Left lung (tissue), 10 donors: ENCODE results near the gene UBXN4. TPM values are rescaled to one million over a fixed set of nuclear protein-coding genes. Genes with fewer than 3 reads are reported as not detected.

Source experiments
- ATAC-seq: fragments of 200-7000 bp; cut with Tn5 transposase; one replicate; pipeline ENCODE4 v1.9.1; 2020; ENCODE audit warnings: moderate library complexity
- DNase-seq, 4 donors: peaks; one replicate each; pipeline ENCODE4 v3.0.0-alpha.2; 2013 to 2020
- H3K27ac ChIP-seq, 2 donors: fragments of 200-600 bp; sonication (generic) in 1 of 2; one replicate each; pipeline versions ENCODE4 v1.5.0 to v1.8.0; 2020 to 2021
- H3K27me3 ChIP-seq, 2 donors: fragments of 200-600 bp; sonication (generic) in 1 of 2; one replicate each; pipeline versions ENCODE4 v1.5.0 to v1.8.0; 2020 to 2021
- H3K36me3 ChIP-seq, 2 donors: fragments of 200-600 bp; sonication (generic) in 1 of 2; one replicate each; pipeline versions ENCODE4 v1.5.0 to v1.8.0; 2020 to 2021
- H3K4me1 ChIP-seq, 2 donors: fragments of 200-600 bp; one replicate each; pipeline ENCODE4 v1.8.0; 2021
- H3K4me3 ChIP-seq, 2 donors: fragments of 200-600 bp; sonication (generic) in 1 of 2; one replicate each; pipeline versions ENCODE4 v1.5.0 to v1.8.0; 2020 to 2021; ENCODE audit warnings: mild to moderate bottlenecking in 1 of 2
- H3K9me3 ChIP-seq, 2 donors: fragments of 200-600 bp; sonication (generic) in 1 of 2; one replicate each; pipeline versions ENCODE4 v1.5.0 to v1.8.0; 2020 to 2021
- intact Hi-C, 2 donors: fragments of 100-400 bp; cut with DNase I; formaldehyde crosslinking; loops; one replicate each; pipeline versions ENCODE4 v1.11.2 to v1.14.2; 2022
- polyA plus RNA-seq, 6 donors: library from polyadenylated mRNA; unstranded; fragments of 120-200 nt; gene quantifications; one replicate each; pipeline ENCODE4 v1.2.1, GENCODE V29; 2013; ENCODE audit not compliant: insufficient read length in 6 of 6
- total RNA-seq, 2 donors: library from RNA; stranded (reverse); fragmentation: NEBNext Ultra II Directional; extraction: Animal tissue kit (Norgen Biotek cat#: 25700); gene quantifications; one replicate each; pipeline ENCODE4 v1.2.1, GENCODE V29; 2021
- TF ChIP-seq, protein P1 (sequence below), 2 donors: fragments of 200-600 bp; sonication (generic) in 1 of 2; IDR thresholded peaks; one replicate each; pipeline versions ENCODE4 v1.5.0 to v1.8.0; 2021; ENCODE audit warnings: antibody characterized with exemption in 2 of 2
- donor health status: DM: no; HTN: yes; CAD: no.
- donor health status: DM: no; HTN: no; CAD: no.

Gene UBXN4
- total and polyA plus RNA-seq, 8 donors, result 88.8 to 153 (median 136) TPM

DNA sequence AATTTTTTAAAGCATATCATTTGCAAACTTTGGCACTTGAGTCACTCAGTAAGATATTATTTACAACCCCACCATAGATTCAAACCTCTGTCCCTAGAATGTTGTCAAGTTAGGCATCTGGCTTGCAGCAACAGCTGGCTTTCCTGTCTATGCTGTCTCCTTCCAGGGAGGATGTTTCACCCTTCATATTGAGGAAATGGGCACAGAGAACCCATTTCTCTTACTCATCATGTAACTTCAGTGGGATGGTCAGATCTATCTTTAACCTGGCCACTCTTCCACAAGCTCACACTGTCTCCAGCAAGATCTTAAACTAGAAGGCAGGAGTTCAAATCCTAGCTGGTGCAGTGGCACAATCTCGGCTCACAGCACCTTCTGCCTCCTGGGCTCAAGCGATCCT is 79.5 kb downstream of the UBXN4 start:
- intact Hi-C loops, result no loop called here
- Histone ChIP-seq H3K36me3 (no peaks in the 10 kb centered on the region), H3K4me1 (no peaks in the 10 kb centered on the region), H3K9me3 (peaks cover 0 to 9% of the 10 kb centered on the region in 2 donors), H3K27me3 (no peaks in the 10 kb centered on the region), H3K4me3 (no peak overlapping the region), H3K27ac (no peak overlapping the region)
- DNase-seq (no peak), ATAC-seq (no peak)
- TF ChIP-seq, protein P1, sequence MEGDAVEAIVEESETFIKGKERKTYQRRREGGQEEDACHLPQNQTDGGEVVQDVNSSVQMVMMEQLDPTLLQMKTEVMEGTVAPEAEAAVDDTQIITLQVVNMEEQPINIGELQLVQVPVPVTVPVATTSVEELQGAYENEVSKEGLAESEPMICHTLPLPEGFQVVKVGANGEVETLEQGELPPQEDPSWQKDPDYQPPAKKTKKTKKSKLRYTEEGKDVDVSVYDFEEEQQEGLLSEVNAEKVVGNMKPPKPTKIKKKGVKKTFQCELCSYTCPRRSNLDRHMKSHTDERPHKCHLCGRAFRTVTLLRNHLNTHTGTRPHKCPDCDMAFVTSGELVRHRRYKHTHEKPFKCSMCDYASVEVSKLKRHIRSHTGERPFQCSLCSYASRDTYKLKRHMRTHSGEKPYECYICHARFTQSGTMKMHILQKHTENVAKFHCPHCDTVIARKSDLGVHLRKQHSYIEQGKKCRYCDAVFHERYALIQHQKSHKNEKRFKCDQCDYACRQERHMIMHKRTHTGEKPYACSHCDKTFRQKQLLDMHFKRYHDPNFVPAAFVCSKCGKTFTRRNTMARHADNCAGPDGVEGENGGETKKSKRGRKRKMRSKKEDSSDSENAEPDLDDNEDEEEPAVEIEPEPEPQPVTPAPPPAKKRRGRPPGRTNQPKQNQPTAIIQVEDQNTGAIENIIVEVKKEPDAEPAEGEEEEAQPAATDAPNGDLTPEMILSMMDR (IDR thresholded peaks at IDR 0.05), result no peak

DNA sequence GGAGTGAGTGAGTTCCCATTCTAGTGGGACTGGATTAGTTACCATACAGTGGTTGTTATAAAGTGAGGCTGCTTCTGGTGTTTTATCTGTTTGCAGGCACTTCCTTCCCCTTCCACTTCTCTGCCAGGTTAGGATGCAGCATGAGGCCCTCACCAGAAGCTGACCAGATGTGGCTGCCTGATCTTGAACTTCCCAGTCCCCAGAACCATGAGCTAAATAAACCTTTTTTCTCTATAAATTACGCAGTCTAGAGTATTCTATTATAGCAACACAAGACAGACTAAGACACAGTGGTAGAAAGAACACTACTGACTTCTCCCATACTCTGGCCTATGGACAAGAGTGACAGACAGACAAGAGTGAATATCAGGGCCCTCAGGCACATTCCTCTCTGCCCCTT is 81.2 kb downstream of the UBXN4 start:
- Histone ChIP-seq H3K9me3 (peaks cover 0 to 9% of the 10 kb centered on the region in 2 donors), H3K4me3 (no peak overlapping the region), H3K27me3 (no peaks in the 10 kb centered on the region), H3K27ac (no peak overlapping the region), H3K36me3 (no peaks in the 10 kb centered on the region), H3K4me1 (no peaks in the 10 kb centered on the region)
- ATAC-seq (no peak), DNase-seq (no peak)
- TF ChIP-seq, protein P1 (IDR thresholded peaks at IDR 0.05), result no peak
- intact Hi-C loops, result no loop called here

DNA sequence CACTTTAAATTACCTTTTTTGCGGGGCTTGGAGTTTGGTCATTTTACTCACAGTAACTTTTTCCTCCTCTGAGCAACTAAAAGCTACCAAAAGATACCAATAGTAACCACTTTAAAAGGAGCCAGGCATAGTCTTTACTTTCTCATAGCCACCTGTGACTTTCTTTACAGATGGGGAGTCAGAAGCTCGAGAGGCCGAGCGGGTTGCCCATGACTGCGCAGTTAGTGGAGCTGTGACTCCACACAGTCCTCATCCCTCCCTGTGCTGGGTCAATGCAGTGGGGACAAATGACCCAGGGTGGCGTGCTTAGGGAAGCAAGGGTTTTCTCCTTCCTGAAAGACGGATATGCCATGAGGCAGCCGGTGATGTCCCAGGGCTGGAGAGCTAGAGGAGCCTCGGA is 83.5 kb downstream of the UBXN4 start:
- no peak for DNase-seq
- no peaks in the 10 kb centered on the region for H3K27me3 ChIP-seq
- no peaks in the 10 kb centered on the region for H3K36me3 ChIP-seq
- ATAC-seq, result no peak
- intact Hi-C loops, result no loop called here
- no peak overlapping the region for H3K4me3 ChIP-seq
- H3K9me3 ChIP-seq, result peaks cover 0 to 9% of the 10 kb centered on the region in 2 donors
- TF ChIP-seq, protein P1 (IDR thresholded peaks at IDR 0.05), result no peak
- H3K27ac ChIP-seq, result no peak overlapping the region
- no peaks in the 10 kb centered on the region for H3K4me1 ChIP-seq

DNA sequence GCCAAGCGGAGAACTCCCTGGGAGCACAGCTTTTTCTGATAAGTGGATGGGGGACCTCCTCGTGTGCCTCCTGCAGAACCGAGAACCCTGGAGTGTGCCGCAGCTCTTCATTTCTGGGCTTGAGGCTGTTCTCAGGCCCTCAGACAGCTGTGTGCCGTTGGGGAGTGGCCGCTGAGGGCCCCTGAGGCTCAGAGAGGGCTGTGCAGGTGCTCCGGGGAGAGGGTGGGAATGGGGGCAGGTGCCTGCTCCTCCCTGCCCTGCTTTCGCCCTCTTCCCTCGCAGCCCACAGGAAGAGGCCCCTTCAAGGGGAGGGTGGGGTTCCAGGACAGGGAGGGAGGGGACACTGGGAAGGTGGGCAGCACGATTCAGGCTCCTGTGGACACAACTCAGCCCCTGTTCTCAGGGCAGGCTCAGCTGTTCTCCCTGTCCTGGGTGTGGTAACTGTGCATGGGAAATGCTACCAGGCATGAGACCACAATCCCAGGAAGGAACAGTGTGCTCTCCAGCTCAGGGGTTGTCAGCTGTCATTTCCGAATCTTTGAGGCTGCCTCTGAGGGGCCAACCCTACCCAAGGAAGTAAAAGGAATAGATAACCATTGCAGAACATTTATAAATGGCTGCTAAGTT is 84.0 kb downstream of the UBXN4 start:
- intact Hi-C loops, result no loop called here
- no peak overlapping the region for H3K4me3 ChIP-seq
- peaks cover 0 to 9% of the 10 kb centered on the region in 2 donors for H3K9me3 ChIP-seq
- DNase-seq (no peak), ATAC-seq (peak; percentile 75)
- no peaks in the 10 kb centered on the region for H3K4me1 ChIP-seq
- TF ChIP-seq, protein P1 (IDR thresholded peaks at IDR 0.05), result no peak
- H3K27ac ChIP-seq, result no peak overlapping the region
- no peaks in the 10 kb centered on the region for H3K27me3 ChIP-seq
- no peaks in the 10 kb centered on the region for H3K36me3 ChIP-seq

DNA sequence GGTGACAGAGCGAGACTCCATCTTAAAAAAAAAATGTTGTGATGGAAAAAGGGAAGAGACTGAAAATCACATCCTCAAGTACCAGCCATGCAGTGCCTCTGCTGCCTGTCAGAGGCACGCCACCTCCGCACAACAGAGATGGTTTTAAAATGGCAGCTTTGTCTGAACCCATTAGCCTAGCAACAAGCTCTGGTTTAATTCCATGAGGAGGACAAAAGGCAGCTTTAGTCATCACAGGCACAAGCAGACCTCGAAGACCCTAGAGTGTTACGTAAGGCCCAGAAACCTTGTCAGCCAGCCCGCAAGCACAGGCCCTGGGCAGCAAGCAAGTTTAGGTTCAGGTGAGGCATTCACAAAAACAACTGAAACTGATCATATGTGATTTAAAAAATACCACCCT is 84.9 kb downstream of the UBXN4 start:
- intact Hi-C loops, result no loop called here
- DNase-seq (no peak), ATAC-seq (no peak)
- Histone ChIP-seq H3K27me3 (no peaks in the 10 kb centered on the region), H3K36me3 (no peaks in the 10 kb centered on the region), H3K4me3 (no peak overlapping the region), H3K9me3 (peaks cover 0 to 9% of the 10 kb centered on the region in 2 donors), H3K27ac (no peak overlapping the region), H3K4me1 (no peaks in the 10 kb centered on the region)
- TF ChIP-seq, protein P1 (IDR thresholded peaks at IDR 0.05), result no peak
